ENCODE measurements around the gene FTO. TPM values are rescaled to one million over a fixed set of nuclear protein-coding genes. Genes with fewer than 3 reads are reported as not detected.

FTO gene
- total RNA-seq, 1 donor from 2014 or later: 70.5 TPM

DNA sequence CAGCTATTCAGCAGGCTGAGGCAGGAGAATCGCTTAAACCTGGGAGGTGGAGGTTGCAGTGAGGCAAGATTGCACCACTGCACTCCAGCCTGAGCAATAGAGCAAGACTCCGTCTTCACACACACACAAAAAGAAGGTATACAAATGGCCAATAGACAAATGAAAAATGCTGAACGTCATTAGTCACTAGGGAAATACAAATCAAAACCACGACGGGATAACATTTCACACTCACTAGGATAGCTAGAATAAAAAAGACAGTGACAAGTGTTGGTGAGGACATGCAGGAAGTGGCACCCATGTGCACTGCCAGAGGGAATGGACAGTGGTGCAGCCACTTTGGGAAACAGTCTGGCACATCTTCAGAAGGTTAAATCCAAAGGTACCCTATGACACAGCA is 172.9 kb downstream of the FTO start:
- Histone ChIP-seq H3K4me1 (no peaks in the 10 kb centered on the region), H3K9me3 (no peaks in the 10 kb centered on the region), H3K27me3 (no peaks in the 10 kb centered on the region), H3K36me3 (peaks cover 0 to 14% of the 10 kb centered on the region in 2 donors), H3K4me3 (no peak overlapping the region), H3K27ac (no peak overlapping the region)
- intact Hi-C loops (cut with DNase I): no loop called here
- no peak for TF ChIP-seq POLR2AphosphoS5 (IDR thresholded peaks at IDR 0.05; ENCODE audit: insufficient read depth in 1 of 2, low read depth in 1 of 2)
- TF ChIP-seq, protein P1, sequence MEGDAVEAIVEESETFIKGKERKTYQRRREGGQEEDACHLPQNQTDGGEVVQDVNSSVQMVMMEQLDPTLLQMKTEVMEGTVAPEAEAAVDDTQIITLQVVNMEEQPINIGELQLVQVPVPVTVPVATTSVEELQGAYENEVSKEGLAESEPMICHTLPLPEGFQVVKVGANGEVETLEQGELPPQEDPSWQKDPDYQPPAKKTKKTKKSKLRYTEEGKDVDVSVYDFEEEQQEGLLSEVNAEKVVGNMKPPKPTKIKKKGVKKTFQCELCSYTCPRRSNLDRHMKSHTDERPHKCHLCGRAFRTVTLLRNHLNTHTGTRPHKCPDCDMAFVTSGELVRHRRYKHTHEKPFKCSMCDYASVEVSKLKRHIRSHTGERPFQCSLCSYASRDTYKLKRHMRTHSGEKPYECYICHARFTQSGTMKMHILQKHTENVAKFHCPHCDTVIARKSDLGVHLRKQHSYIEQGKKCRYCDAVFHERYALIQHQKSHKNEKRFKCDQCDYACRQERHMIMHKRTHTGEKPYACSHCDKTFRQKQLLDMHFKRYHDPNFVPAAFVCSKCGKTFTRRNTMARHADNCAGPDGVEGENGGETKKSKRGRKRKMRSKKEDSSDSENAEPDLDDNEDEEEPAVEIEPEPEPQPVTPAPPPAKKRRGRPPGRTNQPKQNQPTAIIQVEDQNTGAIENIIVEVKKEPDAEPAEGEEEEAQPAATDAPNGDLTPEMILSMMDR (IDR thresholded peaks at IDR 0.05): no peak
- no peak for TF ChIP-seq POLR2A (IDR thresholded peaks at IDR 0.05)
- no peak for DNase-seq (ENCODE audit: extremely low spot score in 2 of 2)

DNA sequence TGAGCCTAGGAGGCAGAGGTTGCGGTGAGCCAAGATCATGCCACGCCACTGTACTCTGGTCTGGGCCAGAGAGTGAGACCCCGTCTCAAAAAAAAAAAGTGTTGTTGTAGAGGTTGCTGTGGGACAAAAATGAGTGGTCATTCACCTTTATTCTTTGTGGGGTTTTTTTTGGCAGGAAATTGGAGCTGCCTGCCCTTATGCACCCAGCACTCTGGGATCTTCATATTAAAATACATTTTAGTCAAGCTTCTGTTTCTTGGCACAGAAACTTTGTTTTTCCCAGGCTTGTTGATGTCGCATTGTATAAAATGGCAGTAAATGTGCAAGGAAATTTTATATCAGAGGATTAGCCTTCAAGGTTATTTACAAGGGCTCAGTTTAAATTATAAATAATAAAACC is 174.3 kb downstream of the FTO start:
- Histone ChIP-seq H3K27me3 (no peaks in the 10 kb centered on the region), H3K4me3 (no peak overlapping the region), H3K27ac (no peak overlapping the region), H3K9me3 (no peaks in the 10 kb centered on the region), H3K4me1 (no peaks in the 10 kb centered on the region), H3K36me3 (peaks cover 0 to 14% of the 10 kb centered on the region in 2 donors)
- TF ChIP-seq, protein P1 (IDR thresholded peaks at IDR 0.05): no peak
- TF ChIP-seq POLR2AphosphoS5 (IDR thresholded peaks at IDR 0.05; ENCODE audit: insufficient read depth in 1 of 2, low read depth in 1 of 2) (no peak), POLR2A (IDR thresholded peaks at IDR 0.05) (no peak)
- intact Hi-C loops (cut with DNase I): no loop called here
- no peak for DNase-seq (ENCODE audit: extremely low spot score in 2 of 2)

DNA sequence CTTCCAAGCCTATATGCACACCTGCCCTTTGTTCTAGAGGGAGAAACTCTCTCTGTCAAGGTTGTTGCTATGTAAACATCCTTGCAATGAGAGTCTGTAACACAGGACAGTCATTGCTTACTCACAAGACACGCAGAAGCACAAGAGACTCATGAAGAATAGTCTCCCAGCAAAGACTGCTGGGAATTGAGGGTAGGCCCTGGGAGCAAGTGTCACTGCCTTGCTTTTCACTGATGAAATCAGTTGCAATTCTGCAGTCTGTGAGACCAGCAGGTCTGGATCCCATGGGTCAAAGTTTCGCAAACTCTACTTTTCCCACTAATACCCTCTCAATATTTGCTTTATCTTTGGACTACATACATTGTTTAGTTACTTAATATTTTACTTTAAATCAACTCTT is 177.4 kb downstream of the FTO start:
- Histone ChIP-seq H3K36me3 (peaks cover 0 to 14% of the 10 kb centered on the region in 2 donors), H3K27ac (no peak overlapping the region), H3K4me3 (no peak overlapping the region), H3K4me1 (no peaks in the 10 kb centered on the region), H3K27me3 (no peaks in the 10 kb centered on the region), H3K9me3 (no peaks in the 10 kb centered on the region)
- DNase-seq (ENCODE audit: extremely low spot score in 2 of 2): no peak
- TF ChIP-seq POLR2AphosphoS5 (IDR thresholded peaks at IDR 0.05; ENCODE audit: insufficient read depth in 1 of 2, low read depth in 1 of 2): no peak
- TF ChIP-seq, protein P1 (IDR thresholded peaks at IDR 0.05): no peak
- intact Hi-C loops (cut with DNase I): no loop called here

DNA sequence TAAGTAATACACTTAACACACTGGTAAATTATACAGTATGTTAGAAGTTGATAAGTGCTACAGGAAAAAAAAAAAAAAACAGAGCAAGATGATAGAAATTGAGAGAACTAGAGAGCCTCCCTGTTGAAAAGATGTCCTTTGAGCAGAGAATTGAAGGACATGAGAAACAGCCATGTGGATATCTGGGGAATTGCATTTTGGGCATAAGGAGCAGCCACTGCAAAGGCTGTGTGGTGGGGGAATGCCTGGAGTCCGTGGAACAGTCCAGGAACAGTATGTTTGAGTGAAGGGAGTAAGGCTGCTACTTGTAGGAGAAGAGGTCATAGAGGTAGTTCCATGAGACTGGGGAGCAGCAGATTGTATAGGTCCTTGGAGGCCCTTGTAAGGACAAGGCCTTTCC is 178.4 kb downstream of the FTO start:
- H3K27me3 ChIP-seq: no peaks in the 10 kb centered on the region
- H3K4me3 ChIP-seq: no peak overlapping the region
- H3K9me3 ChIP-seq: no peaks in the 10 kb centered on the region
- H3K36me3 ChIP-seq: peaks cover 0 to 14% of the 10 kb centered on the region in 2 donors
- no peak overlapping the region for H3K27ac ChIP-seq
- intact Hi-C loops (cut with DNase I): no loop called here
- H3K4me1 ChIP-seq: no peaks in the 10 kb centered on the region
- TF ChIP-seq POLR2AphosphoS5 (IDR thresholded peaks at IDR 0.05; ENCODE audit: insufficient read depth in 1 of 2, low read depth in 1 of 2): no peak
- TF ChIP-seq POLR2A (IDR thresholded peaks at IDR 0.05): no peak
- TF ChIP-seq, protein P1 (IDR thresholded peaks at IDR 0.05): no peak
- no peak for DNase-seq (ENCODE audit: extremely low spot score in 2 of 2)

GRCh38 chr16:53884748-53885147 is 180.8 kb downstream of the FTO start:
- no peaks in the 10 kb centered on the region for H3K4me1 ChIP-seq
- intact Hi-C loops (cut with DNase I): no loop called here
- H3K27me3 ChIP-seq: no peaks in the 10 kb centered on the region
- H3K9me3 ChIP-seq: no peaks in the 10 kb centered on the region
- H3K4me3 ChIP-seq: no peak overlapping the region
- no peak overlapping the region for H3K27ac ChIP-seq
- TF ChIP-seq, protein P1 (IDR thresholded peaks at IDR 0.05): no peak
- TF ChIP-seq POLR2AphosphoS5 (IDR thresholded peaks at IDR 0.05; ENCODE audit: insufficient read depth in 1 of 2, low read depth in 1 of 2) (no peak), POLR2A (IDR thresholded peaks at IDR 0.05) (no peak)
- no peak for DNase-seq (ENCODE audit: extremely low spot score in 2 of 2)
- peaks cover 0 to 13% of the 10 kb centered on the region in 2 donors for H3K36me3 ChIP-seq
